Measurements from ENCODE around the gene DCUN1D1. TPM values are rescaled to one million over a fixed set of nuclear protein-coding genes. Genes with fewer than 3 reads are reported as not detected.

DCUN1D1 gene
- total and polyA plus RNA-seq, 2 donors from 2014 or later = 14.2 to 47.9 TPM

- peak overlapping the region; percentile 67 to 89 (median 70) for H3K4me3 ChIP-seq (ENCODE audit: low read length in 3 of 3)
- TF ChIP-seq CTCF (IDR thresholded peaks at IDR 0.05; ENCODE audit: borderline replicate concordance, extremely low read depth, insufficient read depth) = no peak
- no peak overlapping the region for H3K27ac ChIP-seq (ENCODE audit: low read depth in 2 of 2, low read length in 2 of 2)
- H3K27me3 ChIP-seq (ENCODE audit: control insufficient read depth, insufficient read depth, low read length) = no peaks in the 10 kb centered on the region
- no peaks in the 10 kb centered on the region for H3K36me3 ChIP-seq (ENCODE audit: control insufficient read depth in 2 of 3, insufficient read depth in 3 of 3, low read length in 3 of 3)
- H3K9ac ChIP-seq (ENCODE audit: low read length in 3 of 3) = peak overlapping the region; percentile 33 to 59 (median 54)
- H3K4me1 ChIP-seq (ENCODE audit: control insufficient read depth in 2 of 3, insufficient read depth in 2 of 3, low read depth in 1 of 3, low read length in 3 of 3) = peaks cover 0 to 14% (median 4%) of the 10 kb centered on the region in 3 donors
- no peak for FAIRE-seq
- intact Hi-C loops (cut with DNase I) = no loop called here
- DNase-seq = peak in 2 of 5 donors; percentile 32 to 40
- H3K9me3 ChIP-seq (ENCODE audit: control insufficient read depth in 2 of 3, insufficient read depth in 1 of 3, low read length in 3 of 3) = no peaks in the 10 kb centered on the region
Measured at GRCh38 chr3:182979103-182979673, 1.1 kb downstream of the DCUN1D1 start.

GRCh38 chr3:182978387-182978786 lies 2.0 kb downstream of the DCUN1D1 start:
- FAIRE-seq = no peak
- TF ChIP-seq CTCF (IDR thresholded peaks at IDR 0.05; ENCODE audit: borderline replicate concordance, extremely low read depth, insufficient read depth) = no peak
- no peak for DNase-seq
- Histone ChIP-seq H3K4me3 (ENCODE audit: low read length in 3 of 3) (peak overlapping the region in 2 of 3 donors; percentile 67 to 89), H3K27me3 (ENCODE audit: control insufficient read depth, insufficient read depth, low read length) (no peaks in the 10 kb centered on the region), H3K36me3 (ENCODE audit: control insufficient read depth in 2 of 3, insufficient read depth in 3 of 3, low read length in 3 of 3) (no peaks in the 10 kb centered on the region), H3K4me1 (ENCODE audit: control insufficient read depth in 2 of 3, insufficient read depth in 2 of 3, low read depth in 1 of 3, low read length in 3 of 3) (peaks cover 0 to 14% (median 4%) of the 10 kb centered on the region in 3 donors), H3K27ac (ENCODE audit: low read depth in 2 of 2, low read length in 2 of 2) (no peak overlapping the region), H3K9ac (ENCODE audit: low read length in 3 of 3) (no peak overlapping the region), H3K9me3 (ENCODE audit: control insufficient read depth in 2 of 3, insufficient read depth in 1 of 3, low read length in 3 of 3) (no peaks in the 10 kb centered on the region)
- intact Hi-C loops (cut with DNase I) = no loop called here

GRCh38 chr3:182973047-182973446 lies 7.3 kb downstream of the DCUN1D1 start:
- no peak overlapping the region for H3K27ac ChIP-seq (ENCODE audit: low read depth in 2 of 2, low read length in 2 of 2)
- H3K27me3 ChIP-seq (ENCODE audit: control insufficient read depth, insufficient read depth, low read length) = no peaks in the 10 kb centered on the region
- no peak for TF ChIP-seq CTCF (IDR thresholded peaks at IDR 0.05; ENCODE audit: borderline replicate concordance, extremely low read depth, insufficient read depth)
- DNase-seq (no peak), FAIRE-seq (no peak)
- intact Hi-C loops (cut with DNase I) = no loop called here
- H3K9me3 ChIP-seq (ENCODE audit: control insufficient read depth in 2 of 3, insufficient read depth in 1 of 3, low read length in 3 of 3) = no peaks in the 10 kb centered on the region
- no peak overlapping the region for H3K9ac ChIP-seq (ENCODE audit: low read length in 3 of 3)
- H3K36me3 ChIP-seq (ENCODE audit: control insufficient read depth in 2 of 3, insufficient read depth in 3 of 3, low read length in 3 of 3) = no peaks in the 10 kb centered on the region
- peaks cover 0 to 7% (median 6%) of the 10 kb centered on the region in 3 donors for H3K4me1 ChIP-seq (ENCODE audit: control insufficient read depth in 2 of 3, insufficient read depth in 2 of 3, low read depth in 1 of 3, low read length in 3 of 3)
- no peak overlapping the region for H3K4me3 ChIP-seq (ENCODE audit: low read length in 3 of 3)

- Histone ChIP-seq H3K9me3 (ENCODE audit: control insufficient read depth in 2 of 3, insufficient read depth in 1 of 3, low read length in 3 of 3) (no peaks in the 10 kb centered on the region), H3K27me3 (ENCODE audit: control insufficient read depth, insufficient read depth, low read length) (no peaks in the 10 kb centered on the region), H3K4me3 (ENCODE audit: low read length in 3 of 3) (no peak overlapping the region), H3K9ac (ENCODE audit: low read length in 3 of 3) (no peak overlapping the region), H3K36me3 (ENCODE audit: control insufficient read depth in 2 of 3, insufficient read depth in 3 of 3, low read length in 3 of 3) (no peaks in the 10 kb centered on the region), H3K4me1 (ENCODE audit: control insufficient read depth in 2 of 3, insufficient read depth in 2 of 3, low read depth in 1 of 3, low read length in 3 of 3) (peaks cover 0 to 13% (median 6%) of the 10 kb centered on the region in 3 donors), H3K27ac (ENCODE audit: low read depth in 2 of 2, low read length in 2 of 2) (no peak overlapping the region)
- no peak for TF ChIP-seq CTCF (IDR thresholded peaks at IDR 0.05; ENCODE audit: borderline replicate concordance, extremely low read depth, insufficient read depth)
- intact Hi-C loops (cut with DNase I) = no loop called here
- no peak for FAIRE-seq
- DNase-seq = no peak
Measured at GRCh38 chr3:182972387-182972786, 8.0 kb downstream of the DCUN1D1 start.
